MM.1S (cell line): ENCODE measurements around the gene INPP5D.

Experiments
- DNase-seq: peaks from one replicate; pipeline ENCODE4 v3.0.0-alpha.2; 2015
- H2AFZ ChIP-seq: fragments of 300-600 bp; sonication (generic); 2 replicates; pipeline ENCODE4 v1.6.0; 2016; ENCODE audit warnings: antibody characterized with exemption, low read length
- H3F3A ChIP-seq: fragments of 300-600 bp; sonication (generic); 2 replicates; pipeline ENCODE4 v1.6.1; 2016; ENCODE audit warnings: mild to moderate bottlenecking, antibody characterized with exemption, low read length, moderate library complexity, mixed read lengths; ENCODE audit not compliant: insufficient read depth
- H3K27ac ChIP-seq: fragments of 300-600 bp; sonication (generic); 2 replicates; pipeline ENCODE4 v1.5.1; 2016; ENCODE audit warnings: mild to moderate bottlenecking, low read length
- H3K27me3 ChIP-seq: fragments of 300-600 bp; sonication (generic); replicated peaks from 2 replicates; pipeline ENCODE4 v1.6.0; 2016; ENCODE audit warnings: low read length; ENCODE audit not compliant: insufficient read depth
- H3K36me3 ChIP-seq: fragments of 300-600 bp; sonication (generic); replicated peaks from 2 replicates; pipeline ENCODE4 v1.6.1; 2016; ENCODE audit warnings: mild to moderate bottlenecking, low read length, mixed read lengths; ENCODE audit not compliant: insufficient read depth
- H3K4me1 ChIP-seq: fragments of 300-600 bp; sonication (generic); 2 replicates; pipeline ENCODE4 v1.6.1; 2016; ENCODE audit warnings: low read length, mixed read lengths
- H3K4me2 ChIP-seq: fragments of 300-600 bp; sonication (generic); 2 replicates; pipeline ENCODE4 v1.6.0; 2016; ENCODE audit warnings: low read depth, low read length
- H3K4me3 ChIP-seq: fragments of 300-600 bp; sonication (generic); 2 replicates; pipeline ENCODE4 v1.5.1; 2016; ENCODE audit warnings: low read length, mixed read lengths
- H3K79me2 ChIP-seq: fragments of 300-600 bp; sonication (generic); 2 replicates; pipeline ENCODE4 v1.6.1; 2016; ENCODE audit warnings: mixed run types, low read length, mixed read lengths
- H3K9ac ChIP-seq: fragments of 300-600 bp; sonication (generic); 2 replicates; pipeline ENCODE4 v1.6.1; 2016; ENCODE audit warnings: low read length, mixed read lengths
- H3K9me2 ChIP-seq: fragments of 300-600 bp; sonication (generic); replicated peaks from 2 replicates; pipeline ENCODE4 v1.6.1; 2016; ENCODE audit warnings: mild to moderate bottlenecking, low read length, mixed read lengths; ENCODE audit not compliant: insufficient read depth
- H3K9me3 ChIP-seq: fragments of 300-600 bp; sonication (generic); replicated peaks from 2 replicates; pipeline ENCODE4 v1.6.1; 2016; ENCODE audit warnings: mild to moderate bottlenecking, low read length, mixed read lengths; ENCODE audit not compliant: insufficient read depth
- H4K20me1 ChIP-seq: fragments of 300-600 bp; sonication (generic); 2 replicates; pipeline ENCODE4 v1.6.1; 2016; ENCODE audit warnings: mild to moderate bottlenecking, low read length, moderate library complexity, mixed read lengths; ENCODE audit not compliant: insufficient read depth
- CTCF ChIP-seq: fragments of 300-600 bp; sonication (generic); IDR thresholded peaks from 2 replicates; pipeline ENCODE4 v1.5.1; 2016; ENCODE audit warnings: antibody characterized with exemption, low read length, mixed read lengths
- EZH2 ChIP-seq: fragments of 300-600 bp; sonication (generic); optimal IDR thresholded peaks from 2 replicates; pipeline ENCODE3; 2017; ENCODE audit warnings: low read depth, mild to moderate bottlenecking, antibody characterized with exemption, low read length, mixed read lengths
- EZH2phosphoT487 ChIP-seq: fragments of 300-600 bp; sonication (generic); IDR thresholded peaks from 2 replicates; pipeline ENCODE4 v1.6.1; 2018; ENCODE audit warnings: antibody characterized with exemption, low read length

Gene INPP5D

DNA sequence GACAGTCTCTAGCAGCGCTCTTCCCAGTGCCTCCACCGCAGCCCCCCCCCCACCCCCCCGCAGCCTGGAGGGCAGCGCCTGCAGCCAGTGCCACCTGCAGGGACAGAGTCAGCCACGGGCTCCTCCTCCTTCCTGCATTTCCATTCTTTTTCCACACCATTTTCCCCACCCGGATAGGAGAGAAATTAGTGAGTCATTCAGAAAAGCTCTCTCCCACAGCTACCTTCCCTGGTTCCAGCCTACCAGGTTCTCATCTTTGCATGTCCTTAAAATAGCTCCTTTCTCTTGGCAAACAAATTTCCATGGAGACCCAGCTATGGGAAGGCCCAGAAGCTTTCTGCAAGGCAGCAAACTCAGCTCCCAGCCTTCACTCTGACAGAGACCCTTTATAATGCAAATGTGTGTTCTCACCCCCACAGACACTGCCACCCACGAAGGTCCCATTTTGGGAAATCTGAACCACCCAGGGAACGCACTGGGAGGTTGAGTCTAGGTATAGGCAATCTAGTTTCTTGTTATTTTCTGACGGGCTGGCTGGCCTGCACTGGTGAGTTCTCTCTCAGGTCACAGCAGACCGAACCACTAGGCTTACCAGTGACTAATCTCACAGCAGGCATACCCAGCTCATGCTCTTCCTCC is 149.5 kb downstream of the INPP5D start:
- Histone ChIP-seq H3K79me2 (no peaks in the 10 kb centered on the region), H3K4me3 (no peak overlapping the region), H3K27ac (no peak overlapping the region), H3K27me3 (no peaks in the 10 kb centered on the region), H3K9ac (no peak overlapping the region), H4K20me1 (no peaks in the 10 kb centered on the region), H3K4me2 (no peak overlapping the region), H2AFZ (no peak overlapping the region), H3K4me1 (no peaks in the 10 kb centered on the region), H3K9me3 (no peaks in the 10 kb centered on the region), H3K9me2 (no peaks in the 10 kb centered on the region), H3F3A (no peaks in the 10 kb centered on the region), H3K36me3 (no peaks in the 10 kb centered on the region)
- DNase-seq = no peak
- TF ChIP-seq EZH2 (no peak), CTCF (no peak), EZH2phosphoT487 (no peak)

- Histone ChIP-seq H3K27me3 (no peaks in the 10 kb centered on the region), H4K20me1 (no peaks in the 10 kb centered on the region), H3K9me3 (no peaks in the 10 kb centered on the region), H2AFZ (no peak overlapping the region), H3K9ac (no peak overlapping the region), H3K4me1 (no peaks in the 10 kb centered on the region), H3K79me2 (no peaks in the 10 kb centered on the region), H3K4me3 (no peak overlapping the region), H3F3A (no peaks in the 10 kb centered on the region), H3K9me2 (no peaks in the 10 kb centered on the region), H3K4me2 (no peak overlapping the region), H3K27ac (no peak overlapping the region), H3K36me3 (no peaks in the 10 kb centered on the region)
- no peak for DNase-seq
- no peak for TF ChIP-seq EZH2phosphoT487
- TF ChIP-seq EZH2 = no peak
- no peak for TF ChIP-seq CTCF
Measured at GRCh38 chr2:233210281-233210680, 150.1 kb downstream of the INPP5D start.

DNA sequence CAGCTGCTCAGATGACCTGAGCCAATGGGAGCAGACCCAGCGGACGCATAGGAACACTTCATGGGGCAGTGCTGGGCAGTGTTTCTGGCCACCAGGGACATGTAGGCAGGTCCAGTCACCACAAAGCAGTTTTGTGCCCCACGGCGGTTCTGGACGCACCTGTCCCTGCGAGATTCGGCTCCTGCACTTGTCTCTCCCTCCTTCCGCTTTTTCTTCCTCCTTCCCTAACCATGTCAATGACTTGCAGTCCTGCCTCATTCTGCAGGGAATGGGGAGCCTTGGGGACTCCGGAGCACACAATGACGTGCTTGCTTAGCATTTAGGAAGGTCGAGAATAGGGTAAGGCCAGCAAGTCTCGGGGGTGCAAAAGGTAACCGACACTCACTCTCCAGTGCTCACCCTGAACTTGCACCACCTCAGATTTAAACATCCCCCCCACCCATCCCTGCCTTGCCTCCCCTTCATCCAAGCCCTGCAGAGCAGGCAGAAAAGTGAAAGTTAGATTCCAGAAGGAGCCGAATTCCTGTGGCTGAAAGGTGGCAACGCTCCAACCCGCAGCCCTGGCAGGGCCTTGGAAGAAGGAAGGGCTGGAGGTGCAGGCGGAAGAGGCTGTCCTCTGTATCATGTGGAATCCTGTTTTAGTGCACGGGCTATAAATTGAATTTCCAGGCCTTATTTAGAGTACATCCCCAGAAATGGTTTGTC is 150.9 kb downstream of the INPP5D start:
- Histone ChIP-seq H4K20me1 (no peaks in the 10 kb centered on the region), H3K9ac (no peak overlapping the region), H3K9me2 (no peaks in the 10 kb centered on the region), H3K27me3 (no peaks in the 10 kb centered on the region), H3K27ac (no peak overlapping the region), H3K9me3 (no peaks in the 10 kb centered on the region), H3F3A (no peaks in the 10 kb centered on the region), H3K36me3 (no peaks in the 10 kb centered on the region), H3K4me3 (no peak overlapping the region), H3K4me2 (no peak overlapping the region), H2AFZ (no peak overlapping the region), H3K79me2 (no peaks in the 10 kb centered on the region), H3K4me1 (no peaks in the 10 kb centered on the region)
- TF ChIP-seq EZH2phosphoT487 (no peak), EZH2 (no peak), CTCF (no peak)
- DNase-seq = no peak
